Liver (tissue), 9 donors: ENCODE measurements around the gene CREB3L1. TPM values are rescaled to one million over a fixed set of nuclear protein-coding genes. Genes with fewer than 3 reads are reported as not detected.

Experiments used
- DNase-seq: peaks from one replicate; pipeline ENCODE4 v3.0.0-alpha.2; 2017; ENCODE audit warnings: low spot score
- H3K27ac ChIP-seq, 2 donors: one replicate each; pipeline ENCODE4 v1.7.0; 2013; ENCODE audit warnings: inconsistent platforms in 2 of 2, low read length in 2 of 2, control low read depth in 1 of 2, low read depth in 1 of 2, mild to moderate bottlenecking in 1 of 2
- H3K27me3 ChIP-seq, 4 donors: one replicate each; pipeline versions ENCODE4 v1.6.1 to v1.7.0; 2013; ENCODE audit warnings: low read length in 3 of 4, inconsistent platforms in 1 of 4, mild to moderate bottlenecking in 1 of 4, moderate library complexity in 1 of 4; ENCODE audit not compliant: control insufficient read depth in 4 of 4, insufficient read depth in 4 of 4
- H3K36me3 ChIP-seq, 4 donors: one replicate each; pipeline versions ENCODE4 v1.6.1 to v1.7.0; 2013; ENCODE audit warnings: low read length in 3 of 4, mild to moderate bottlenecking in 3 of 4, low read depth in 1 of 4, moderate library complexity in 1 of 4; ENCODE audit not compliant: control insufficient read depth in 4 of 4, insufficient read depth in 3 of 4
- H3K4me1 ChIP-seq, 4 donors: one replicate each; pipeline versions ENCODE4 v1.6.1 to v1.7.0; 2013; ENCODE audit warnings: low read length in 3 of 4, mild to moderate bottlenecking in 3 of 4, moderate library complexity in 1 of 4; ENCODE audit not compliant: control insufficient read depth in 4 of 4, insufficient read depth in 4 of 4
- H3K4me3 ChIP-seq, 3 donors: one replicate each; pipeline versions ENCODE4 v1.6.1 to v1.7.0; 2013; ENCODE audit warnings: low read length in 3 of 3, control low read depth in 1 of 3, low read depth in 1 of 3, mild to moderate bottlenecking in 1 of 3
- H3K9ac ChIP-seq, 2 donors: one replicate each; pipeline ENCODE4 v1.7.0; 2013; ENCODE audit warnings: low read length in 2 of 2, mild to moderate bottlenecking in 2 of 2, moderate library complexity in 2 of 2, control low read depth in 1 of 2, low read depth in 1 of 2
- H3K9me3 ChIP-seq, 4 donors: one replicate each; pipeline versions ENCODE4 v1.6.1 to v1.7.0; 2013; ENCODE audit warnings: low read length in 3 of 4; ENCODE audit not compliant: control insufficient read depth in 4 of 4
- EGR1 ChIP-seq, 2 donors: IDR thresholded peaks; 2 replicates each; pipeline ENCODE4 v1.6.1; 2016 to 2018; ENCODE audit warnings: antibody characterized with exemption in 2 of 2, low read depth in 2 of 2
- FOXA1 ChIP-seq: IDR thresholded peaks from 2 replicates; pipeline ENCODE4 v1.6.1; 2016; ENCODE audit warnings: antibody characterized with exemption
- FOXA2 ChIP-seq: IDR thresholded peaks from 2 replicates; pipeline ENCODE4 v1.6.1; 2016; ENCODE audit warnings: antibody characterized with exemption
- GABPA ChIP-seq, 2 donors: IDR thresholded peaks in 1 of 2; conservative IDR thresholded peaks in 1 of 2; 2 replicates each; pipeline ENCODE4 v1.6.1; 2016; ENCODE audit warnings: antibody characterized with exemption in 2 of 2, mild to moderate bottlenecking in 1 of 2, moderate library complexity in 1 of 2
- HNF4A ChIP-seq, 2 donors: conservative IDR thresholded peaks; 2 replicates each; pipeline ENCODE4 v1.6.1; 2016; ENCODE audit warnings: antibody characterized with exemption in 2 of 2, mild to moderate bottlenecking in 2 of 2
- HNF4G ChIP-seq: IDR thresholded peaks from 2 replicates; pipeline ENCODE4 v1.6.1; 2016; ENCODE audit warnings: antibody characterized with exemption
- JUND ChIP-seq, 2 donors: IDR thresholded peaks; 2 replicates each; pipeline ENCODE4 v1.6.1; 2016; ENCODE audit warnings: antibody characterized with exemption in 2 of 2
- MAX ChIP-seq: IDR thresholded peaks from 2 replicates; pipeline ENCODE4 v1.6.1; 2016; ENCODE audit warnings: antibody characterized with exemption
- NR2F2 ChIP-seq: IDR thresholded peaks from 2 replicates; pipeline ENCODE4 v1.6.1; 2016; ENCODE audit warnings: antibody characterized with exemption
- RAD21 ChIP-seq, 2 donors: IDR thresholded peaks; 2 replicates each; pipeline ENCODE4 v1.6.1; 2016; ENCODE audit warnings: antibody characterized with exemption in 2 of 2, mild to moderate bottlenecking in 2 of 2
- SP1 ChIP-seq: IDR thresholded peaks from 2 replicates; pipeline ENCODE4 v1.6.1; 2018; ENCODE audit warnings: antibody characterized with exemption, mild to moderate bottlenecking
- YY1 ChIP-seq: IDR thresholded peaks from 2 replicates; pipeline ENCODE4 v1.6.1; 2016; ENCODE audit warnings: antibody characterized with exemption, mild to moderate bottlenecking
- WGBS: extraction: QIAGEN DNeasy Blood & Tissue Kit; methylation state at CpG from one replicate; pipeline ENCODE4 v1.1.7; 2013; 5-methylcytosine and 5-hydroxymethylcytosine counted together
- polyA plus RNA-seq, 2 donors: library from polyadenylated mRNA; stranded (reverse) in 1 of 2; unstranded in 1 of 2; fragments of 200-250 nt in 1 of 2; fragments of >200 nt in 1 of 2; fragmentation: Nextera tagmentation in 1 of 2; extraction: Ambion mirVana in 1 of 2; gene quantifications; one replicate each; pipeline versions ENCODE4 v1.2.1 to v1.2.3, GENCODE V29; 2013 to 2015
- total RNA-seq, 2 donors: library from RNA; depleted of rRNA; stranded (reverse); fragments of >200 nt; gene quantifications; one replicate each; pipeline ENCODE4 v1.2.3, GENCODE V29; 2014
- TF ChIP-seq, protein P1 (sequence below): fragments of 150-350 bp; IDR thresholded peaks from 2 replicates; pipeline ENCODE4 v1.5.1; 2017; ENCODE audit warnings: improper control_type of control experiment, low read depth, low read length; ENCODE audit not compliant: missing input control
- TF ChIP-seq, protein P2 (sequence below): IDR thresholded peaks from 2 replicates; pipeline ENCODE4 v1.6.1; 2016; ENCODE audit warnings: antibody characterized with exemption
- TF ChIP-seq, protein P3 (sequence below): IDR thresholded peaks from 2 replicates; pipeline ENCODE4 v1.6.1; 2016; ENCODE audit warnings: antibody characterized with exemption, mild to moderate bottlenecking
- donor health status: healthy.
- donor health status: healthy.
- donor health status: healthy.
- donor health status: healthy.
- donor health status: healthy.

The CREB3L1 gene
- total and polyA plus RNA-seq, 4 donors = 0.14 to 1.3 (median 0.33) TPM

DNA sequence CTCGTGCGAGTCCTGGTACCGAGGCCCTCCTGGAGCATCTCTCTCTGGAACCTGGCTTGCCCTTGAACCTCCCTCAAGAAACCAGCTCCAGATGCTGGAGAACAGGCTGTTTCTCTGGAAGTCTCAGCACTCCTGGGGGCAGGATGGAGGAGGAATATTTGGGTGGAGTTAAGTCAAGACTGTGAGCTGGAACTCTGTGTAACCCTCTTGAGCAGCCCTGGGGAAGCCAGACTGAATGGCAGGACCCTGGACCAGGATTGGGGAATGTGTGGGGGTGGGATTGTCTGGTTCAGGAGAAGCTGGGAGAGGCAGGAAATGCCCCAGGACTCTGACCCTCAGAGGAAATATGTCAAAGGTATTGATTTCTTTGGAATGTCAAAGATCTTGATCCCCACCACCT lies 7.7 kb downstream of the CREB3L1 start:
- no peak overlapping the region for H3K9ac ChIP-seq
- no peak overlapping the region for H3K4me3 ChIP-seq
- H3K27ac ChIP-seq = no peak overlapping the region
- H3K36me3 ChIP-seq = no peaks in the 10 kb centered on the region
- H3K9me3 ChIP-seq = no peaks in the 10 kb centered on the region
- WGBS = 93% methylated on average over 3 of the region's 3 CpGs
- no peak for TF ChIP-seq FOXA1
- TF ChIP-seq GABPA (IDR thresholded peaks at IDR 0.05 in 1 of 2, conservative IDR thresholded peaks at IDR 0.05 in 1 of 2) = no peak
- no peak for TF ChIP-seq YY1
- TF ChIP-seq NR2F2 = no peak
- peaks cover 0 to 22% (median 7%) of the 10 kb centered on the region in 4 donors for H3K27me3 ChIP-seq
- H3K4me1 ChIP-seq = peaks cover 0 to 3% (median 0%) of the 10 kb centered on the region in 4 donors
- DNase-seq = no peak

- Histone ChIP-seq H3K4me1 (peaks cover 0 to 3% (median 0%) of the 10 kb centered on the region in 4 donors), H3K27me3 (peaks cover 0 to 22% (median 6%) of the 10 kb centered on the region in 4 donors), H3K9me3 (no peaks in the 10 kb centered on the region), H3K27ac (no peak overlapping the region), H3K4me3 (no peak overlapping the region), H3K36me3 (no peaks in the 10 kb centered on the region), H3K9ac (no peak overlapping the region)
- DNase-seq = no peak
- WGBS = 75% methylated on average over 11 of the region's 11 CpGs
- TF ChIP-seq FOXA2 (no peak), GABPA (IDR thresholded peaks at IDR 0.05 in 1 of 2, conservative IDR thresholded peaks at IDR 0.05 in 1 of 2) (no peak), MAX (no peak), RAD21 (IDR thresholded peaks at IDR 0.05) (no peak), JUND (IDR thresholded peaks at IDR 0.05) (no peak), HNF4G (no peak), NR2F2 (no peak), YY1 (no peak), FOXA1 (no peak), EGR1 (IDR thresholded peaks at IDR 0.05; ENCODE audit: low read depth in 2 of 2) (no peak), HNF4A (conservative IDR thresholded peaks at IDR 0.05) (no peak), SP1 (no peak)
- TF ChIP-seq, protein P1, sequence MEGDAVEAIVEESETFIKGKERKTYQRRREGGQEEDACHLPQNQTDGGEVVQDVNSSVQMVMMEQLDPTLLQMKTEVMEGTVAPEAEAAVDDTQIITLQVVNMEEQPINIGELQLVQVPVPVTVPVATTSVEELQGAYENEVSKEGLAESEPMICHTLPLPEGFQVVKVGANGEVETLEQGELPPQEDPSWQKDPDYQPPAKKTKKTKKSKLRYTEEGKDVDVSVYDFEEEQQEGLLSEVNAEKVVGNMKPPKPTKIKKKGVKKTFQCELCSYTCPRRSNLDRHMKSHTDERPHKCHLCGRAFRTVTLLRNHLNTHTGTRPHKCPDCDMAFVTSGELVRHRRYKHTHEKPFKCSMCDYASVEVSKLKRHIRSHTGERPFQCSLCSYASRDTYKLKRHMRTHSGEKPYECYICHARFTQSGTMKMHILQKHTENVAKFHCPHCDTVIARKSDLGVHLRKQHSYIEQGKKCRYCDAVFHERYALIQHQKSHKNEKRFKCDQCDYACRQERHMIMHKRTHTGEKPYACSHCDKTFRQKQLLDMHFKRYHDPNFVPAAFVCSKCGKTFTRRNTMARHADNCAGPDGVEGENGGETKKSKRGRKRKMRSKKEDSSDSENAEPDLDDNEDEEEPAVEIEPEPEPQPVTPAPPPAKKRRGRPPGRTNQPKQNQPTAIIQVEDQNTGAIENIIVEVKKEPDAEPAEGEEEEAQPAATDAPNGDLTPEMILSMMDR = no peak
- TF ChIP-seq, protein P2, sequence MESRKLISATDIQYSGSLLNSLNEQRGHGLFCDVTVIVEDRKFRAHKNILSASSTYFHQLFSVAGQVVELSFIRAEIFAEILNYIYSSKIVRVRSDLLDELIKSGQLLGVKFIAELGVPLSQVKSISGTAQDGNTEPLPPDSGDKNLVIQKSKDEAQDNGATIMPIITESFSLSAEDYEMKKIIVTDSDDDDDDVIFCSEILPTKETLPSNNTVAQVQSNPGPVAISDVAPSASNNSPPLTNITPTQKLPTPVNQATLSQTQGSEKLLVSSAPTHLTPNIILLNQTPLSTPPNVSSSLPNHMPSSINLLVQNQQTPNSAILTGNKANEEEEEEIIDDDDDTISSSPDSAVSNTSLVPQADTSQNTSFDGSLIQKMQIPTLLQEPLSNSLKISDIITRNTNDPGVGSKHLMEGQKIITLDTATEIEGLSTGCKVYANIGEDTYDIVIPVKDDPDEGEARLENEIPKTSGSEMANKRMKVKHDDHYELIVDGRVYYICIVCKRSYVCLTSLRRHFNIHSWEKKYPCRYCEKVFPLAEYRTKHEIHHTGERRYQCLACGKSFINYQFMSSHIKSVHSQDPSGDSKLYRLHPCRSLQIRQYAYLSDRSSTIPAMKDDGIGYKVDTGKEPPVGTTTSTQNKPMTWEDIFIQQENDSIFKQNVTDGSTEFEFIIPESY = no peak
- TF ChIP-seq, protein P3, sequence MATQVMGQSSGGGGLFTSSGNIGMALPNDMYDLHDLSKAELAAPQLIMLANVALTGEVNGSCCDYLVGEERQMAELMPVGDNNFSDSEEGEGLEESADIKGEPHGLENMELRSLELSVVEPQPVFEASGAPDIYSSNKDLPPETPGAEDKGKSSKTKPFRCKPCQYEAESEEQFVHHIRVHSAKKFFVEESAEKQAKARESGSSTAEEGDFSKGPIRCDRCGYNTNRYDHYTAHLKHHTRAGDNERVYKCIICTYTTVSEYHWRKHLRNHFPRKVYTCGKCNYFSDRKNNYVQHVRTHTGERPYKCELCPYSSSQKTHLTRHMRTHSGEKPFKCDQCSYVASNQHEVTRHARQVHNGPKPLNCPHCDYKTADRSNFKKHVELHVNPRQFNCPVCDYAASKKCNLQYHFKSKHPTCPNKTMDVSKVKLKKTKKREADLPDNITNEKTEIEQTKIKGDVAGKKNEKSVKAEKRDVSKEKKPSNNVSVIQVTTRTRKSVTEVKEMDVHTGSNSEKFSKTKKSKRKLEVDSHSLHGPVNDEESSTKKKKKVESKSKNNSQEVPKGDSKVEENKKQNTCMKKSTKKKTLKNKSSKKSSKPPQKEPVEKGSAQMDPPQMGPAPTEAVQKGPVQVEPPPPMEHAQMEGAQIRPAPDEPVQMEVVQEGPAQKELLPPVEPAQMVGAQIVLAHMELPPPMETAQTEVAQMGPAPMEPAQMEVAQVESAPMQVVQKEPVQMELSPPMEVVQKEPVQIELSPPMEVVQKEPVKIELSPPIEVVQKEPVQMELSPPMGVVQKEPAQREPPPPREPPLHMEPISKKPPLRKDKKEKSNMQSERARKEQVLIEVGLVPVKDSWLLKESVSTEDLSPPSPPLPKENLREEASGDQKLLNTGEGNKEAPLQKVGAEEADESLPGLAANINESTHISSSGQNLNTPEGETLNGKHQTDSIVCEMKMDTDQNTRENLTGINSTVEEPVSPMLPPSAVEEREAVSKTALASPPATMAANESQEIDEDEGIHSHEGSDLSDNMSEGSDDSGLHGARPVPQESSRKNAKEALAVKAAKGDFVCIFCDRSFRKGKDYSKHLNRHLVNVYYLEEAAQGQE = no peak
Observed at GRCh38 chr11:46285594-46286033, 8.2 kb downstream of the CREB3L1 start.
